ENCODE results near the gene ATP1A2. TPM values are rescaled to one million over a fixed set of nuclear protein-coding genes. Genes with fewer than 3 reads are reported as not detected.

ATP1A2 gene
- total RNA-seq, 1 experiment from 2014 or later, result 44.2 TPM

DNA sequence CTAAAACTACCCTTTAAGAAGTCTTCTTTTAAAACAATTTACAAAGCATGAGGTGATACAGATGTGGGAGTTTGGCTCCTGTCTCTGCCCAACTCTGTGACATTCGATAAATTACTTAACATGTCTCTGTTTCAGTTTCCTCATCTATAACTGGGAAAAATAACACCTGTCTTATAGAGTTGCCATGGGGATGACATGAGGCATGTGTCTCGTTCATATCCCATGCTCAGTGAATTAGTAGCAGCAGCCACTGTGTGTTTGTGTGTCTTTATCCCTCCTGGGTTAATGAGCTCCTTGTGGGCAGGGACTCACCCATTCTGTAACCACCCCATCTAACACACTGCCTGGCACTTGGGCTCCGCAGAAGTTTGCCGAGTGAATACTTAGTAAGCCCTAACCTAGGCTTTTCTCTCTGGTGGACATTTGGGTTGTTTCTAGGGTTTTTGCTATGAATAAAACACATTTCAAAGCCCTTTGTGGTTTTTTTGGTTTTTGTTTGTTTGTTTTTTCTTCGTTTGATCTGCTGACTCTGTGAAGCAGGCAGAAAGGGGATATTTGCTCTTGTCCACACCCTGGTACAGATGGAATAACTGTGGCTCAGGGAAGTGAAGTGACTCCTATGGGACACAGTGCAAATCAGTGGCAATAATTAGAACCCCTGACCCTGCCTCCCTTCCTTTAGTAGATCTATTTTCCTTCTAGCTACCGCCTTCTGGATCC is 35.0 kb upstream of the ATP1A2 start:
- Histone ChIP-seq H3K36me3 (no peaks in the 10 kb centered on the region), H3K4me3 (no peak overlapping the region), H3K4me1 (no peaks in the 10 kb centered on the region; the same call in 1 of the 2 replicates), H3K27me3 (no peaks in the 10 kb centered on the region), H3K9me3 (replicated peaks) (no peaks in the 10 kb centered on the region), H3K27ac (no peak overlapping the region)
- DNase-seq, result peak in 1 of 2 experiments; percentile 32

GRCh38 chr1:160081261-160081936 is 34.2 kb upstream of the ATP1A2 start, which contains the start of gene KCNJ9:
Gene KCNJ9 (plus strand): TSS chr1:160081538. CDS start chr1:160084031, 2,493 bp downstream.
- peaks cover 4% of the 10 kb centered on the region; the same call in 1 of the 2 replicates for H3K27me3 ChIP-seq
- H3K9me3 ChIP-seq (replicated peaks), result no peaks in the 10 kb centered on the region
- no peaks in the 10 kb centered on the region; the same call in 1 of the 2 replicates for H3K4me1 ChIP-seq
- no peak for DNase-seq
- H3K27ac ChIP-seq, result no peak within 1 kb of the TSS
- H3K36me3 ChIP-seq, result no peaks in the 10 kb centered on the region
- H3K4me3 ChIP-seq, result no peak within 1 kb of the TSS

DNA sequence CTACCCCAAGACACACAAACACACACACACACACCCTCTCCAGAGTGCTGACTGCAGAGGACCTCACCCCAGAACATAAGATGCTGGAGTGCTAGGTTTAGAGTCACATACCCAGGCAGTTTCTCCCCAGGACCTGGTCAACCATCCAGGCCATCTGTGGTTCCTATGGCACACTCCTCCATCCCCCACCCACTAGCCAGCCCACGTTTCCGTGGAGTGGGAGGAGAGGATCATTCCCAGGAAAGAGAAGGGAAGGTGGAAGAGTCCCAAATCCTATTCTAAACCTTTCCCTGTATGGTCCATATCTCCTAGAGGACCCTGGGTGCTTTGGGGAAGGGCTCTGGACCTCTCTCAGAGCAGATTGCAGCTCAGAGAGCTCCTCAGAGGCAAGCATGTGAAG is 33.1 kb upstream of the ATP1A2 start:
- H3K4me3 ChIP-seq, result no peak overlapping the region
- no peak for DNase-seq
- H3K36me3 ChIP-seq, result no peaks in the 10 kb centered on the region
- H3K27me3 ChIP-seq, result peaks cover 4% of the 10 kb centered on the region; the same call in 1 of the 2 replicates
- H3K4me1 ChIP-seq, result no peaks in the 10 kb centered on the region; the same call in 1 of the 2 replicates
- no peaks in the 10 kb centered on the region for H3K9me3 ChIP-seq (replicated peaks)
- no peak overlapping the region for H3K27ac ChIP-seq

DNA sequence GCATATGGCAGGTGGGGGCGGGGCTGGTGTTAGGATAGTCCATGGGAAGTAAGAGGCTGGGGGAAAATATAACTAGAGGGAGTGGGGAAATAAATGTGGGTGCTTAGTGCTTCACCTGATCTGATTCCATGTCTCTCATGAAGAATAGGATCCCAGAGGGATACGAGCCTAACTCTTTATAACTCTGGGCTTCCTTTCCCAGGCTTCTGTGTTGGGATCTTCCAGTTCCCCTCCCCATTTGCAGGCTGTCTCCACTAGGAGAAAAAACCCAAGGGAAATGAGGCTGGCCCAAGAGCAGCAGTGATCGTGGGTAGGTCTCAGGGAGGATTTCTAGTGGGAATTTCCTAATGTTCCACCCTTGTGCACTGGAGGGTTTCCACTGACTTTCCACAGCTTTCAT is 32.6 kb upstream of the ATP1A2 start:
- H3K4me1 ChIP-seq, result no peaks in the 10 kb centered on the region; the same call in 1 of the 2 replicates
- no peak overlapping the region for H3K27ac ChIP-seq
- no peaks in the 10 kb centered on the region for H3K9me3 ChIP-seq (replicated peaks)
- no peaks in the 10 kb centered on the region for H3K36me3 ChIP-seq
- H3K4me3 ChIP-seq, result no peak overlapping the region
- peaks cover 4% of the 10 kb centered on the region; the same call in 1 of the 2 replicates for H3K27me3 ChIP-seq
- DNase-seq, result no peak

GRCh38 chr1:160083968-160084770 is 31.4 kb upstream of the ATP1A2 start:
- Histone ChIP-seq H3K4me3 (no peak overlapping the region), H3K36me3 (no peaks in the 10 kb centered on the region), H3K27ac (no peak overlapping the region), H3K4me1 (no peaks in the 10 kb centered on the region; the same call in 1 of the 2 replicates), H3K9me3 (replicated peaks) (no peaks in the 10 kb centered on the region), H3K27me3 (peaks cover 4% of the 10 kb centered on the region; the same call in 1 of the 2 replicates)
- DNase-seq, result no peak

GRCh38 chr1:160084771-160085321 is 30.7 kb upstream of the ATP1A2 start:
- Histone ChIP-seq H3K36me3 (no peaks in the 10 kb centered on the region), H3K9me3 (replicated peaks) (no peaks in the 10 kb centered on the region), H3K27me3 (peaks cover 4% of the 10 kb centered on the region; the same call in 1 of the 2 replicates), H3K4me3 (no peak overlapping the region), H3K4me1 (no peaks in the 10 kb centered on the region; the same call in 1 of the 2 replicates), H3K27ac (no peak overlapping the region)
- DNase-seq, result no peak

GRCh38 chr1:160085686-160086455 is 29.7 kb upstream of the ATP1A2 start:
- no peak overlapping the region for H3K27ac ChIP-seq
- no peaks in the 10 kb centered on the region for H3K36me3 ChIP-seq
- peaks cover 4% of the 10 kb centered on the region; the same call in 1 of the 2 replicates for H3K27me3 ChIP-seq
- H3K4me1 ChIP-seq, result no peaks in the 10 kb centered on the region
- DNase-seq, result peak; percentile 78 to 88
- H3K4me3 ChIP-seq, result no peak overlapping the region
- H3K9me3 ChIP-seq (replicated peaks), result no peaks in the 10 kb centered on the region

DNA sequence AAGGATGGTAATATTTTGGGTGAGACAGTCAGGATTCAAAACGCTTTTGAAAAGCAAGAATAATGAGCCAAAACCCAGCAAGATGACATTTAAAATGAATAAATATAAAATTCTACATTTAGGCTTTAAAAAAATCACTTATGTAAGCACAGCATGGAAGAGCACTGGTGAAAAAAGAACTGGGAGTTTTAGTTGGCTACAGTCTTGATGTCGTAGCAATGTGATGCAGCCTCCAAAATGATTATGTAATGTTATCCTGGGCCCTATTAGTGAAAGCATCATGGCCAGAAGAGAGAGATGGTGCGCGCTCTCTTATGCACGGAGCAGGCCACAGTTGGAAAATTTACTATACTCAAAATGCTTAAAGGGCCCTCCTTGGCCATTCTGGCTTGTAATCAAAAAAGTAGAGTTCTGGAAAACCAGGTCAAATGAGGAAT is 29.1 kb upstream of the ATP1A2 start:
- peaks cover 4% of the 10 kb centered on the region; the same call in 1 of the 2 replicates for H3K27me3 ChIP-seq
- no peaks in the 10 kb centered on the region for H3K9me3 ChIP-seq (replicated peaks)
- H3K4me1 ChIP-seq, result no peaks in the 10 kb centered on the region
- no peak overlapping the region for H3K27ac ChIP-seq
- H3K4me3 ChIP-seq, result no peak overlapping the region
- no peak for DNase-seq
- H3K36me3 ChIP-seq, result no peaks in the 10 kb centered on the region

GRCh38 chr1:160087118-160087662 is 28.4 kb upstream of the ATP1A2 start:
- H3K4me1 ChIP-seq, result no peaks in the 10 kb centered on the region
- H3K36me3 ChIP-seq, result no peaks in the 10 kb centered on the region
- DNase-seq, result no peak
- H3K4me3 ChIP-seq, result no peak overlapping the region
- H3K9me3 ChIP-seq (replicated peaks), result no peaks in the 10 kb centered on the region
- peaks cover 4% of the 10 kb centered on the region; the same call in 1 of the 2 replicates for H3K27me3 ChIP-seq
- H3K27ac ChIP-seq, result no peak overlapping the region

GRCh38 chr1:160089883-160090282 is 25.7 kb upstream of the ATP1A2 start:
- Histone ChIP-seq H3K4me3 (no peak overlapping the region), H3K36me3 (no peaks in the 10 kb centered on the region)

DNA sequence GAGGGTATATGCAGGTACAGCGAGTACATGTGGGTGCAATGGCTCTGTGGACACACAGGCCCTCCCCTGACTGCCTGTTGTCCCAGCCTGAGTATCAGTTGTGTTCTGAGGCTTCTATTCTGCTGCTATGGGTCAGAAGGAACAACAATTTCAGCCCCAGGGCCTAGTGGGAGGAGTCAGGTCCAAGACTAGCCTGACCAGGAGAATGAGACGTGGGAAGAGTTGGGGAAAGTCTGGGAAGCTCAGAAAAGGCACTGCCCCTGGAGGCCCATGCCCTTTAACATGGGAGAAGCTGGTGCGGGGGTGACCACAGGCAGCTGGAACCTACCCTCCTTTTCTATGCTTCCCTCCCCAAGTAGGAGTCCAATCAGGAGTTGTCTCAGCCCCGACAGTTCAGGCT is 24.8 kb upstream of the ATP1A2 start:
- Histone ChIP-seq H3K9me3 (replicated peaks) (no peaks in the 10 kb centered on the region), H3K36me3 (no peaks in the 10 kb centered on the region), H3K27ac (no peak overlapping the region), H3K27me3 (peaks cover 4% of the 10 kb centered on the region; the same call in 1 of the 2 replicates), H3K4me1 (no peaks in the 10 kb centered on the region), H3K4me3 (no peak overlapping the region)
- DNase-seq, result no peak

More at GRCh38 chr1:160089883-160090282, 25.7 kb upstream of the ATP1A2 start:
- Histone ChIP-seq H3K27ac (no peak overlapping the region), H3K27me3 (peaks cover 4% of the 10 kb centered on the region; the same call in 1 of the 2 replicates), H3K9me3 (replicated peaks) (no peaks in the 10 kb centered on the region), H3K4me1 (no peaks in the 10 kb centered on the region)
- DNase-seq, result no peak

DNA sequence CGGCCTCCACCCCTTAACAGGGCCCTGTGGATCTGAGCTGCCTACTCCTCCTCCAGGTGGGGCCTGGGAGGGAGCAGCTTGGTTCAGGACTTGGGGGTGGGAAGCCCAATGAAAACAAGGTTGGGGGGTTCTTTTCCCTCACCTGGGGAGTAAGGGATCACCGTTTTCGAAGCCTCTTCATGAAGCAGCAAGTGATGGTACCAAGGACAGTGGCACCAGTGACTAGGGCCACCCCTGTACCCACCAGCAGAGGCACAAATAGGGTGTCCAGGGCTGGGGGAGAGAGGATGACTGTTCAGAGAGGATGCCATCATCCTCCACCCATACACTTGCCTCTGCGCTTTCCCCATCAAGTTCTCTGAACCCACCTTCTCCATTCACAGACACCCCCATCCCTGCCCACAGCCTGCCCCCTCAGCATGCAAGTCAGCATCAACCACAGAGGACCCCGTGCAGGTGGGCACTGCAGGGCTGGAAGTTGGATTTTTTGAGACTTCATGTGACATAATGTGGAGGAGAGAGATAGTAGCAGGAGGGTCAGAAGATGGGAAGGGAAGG is 23.8 kb upstream of the ATP1A2 start:
- no peak overlapping the region for H3K27ac ChIP-seq
- H3K4me3 ChIP-seq, result no peak overlapping the region
- no peaks in the 10 kb centered on the region for H3K9me3 ChIP-seq (replicated peaks)
- no peaks in the 10 kb centered on the region for H3K27me3 ChIP-seq
- H3K4me1 ChIP-seq, result no peaks in the 10 kb centered on the region
- no peaks in the 10 kb centered on the region for H3K36me3 ChIP-seq
- DNase-seq, result no peak

- H3K4me1 ChIP-seq, result no peaks in the 10 kb centered on the region
- H3K4me3 ChIP-seq, result no peak overlapping the region
- no peaks in the 10 kb centered on the region for H3K27me3 ChIP-seq
- H3K9me3 ChIP-seq (replicated peaks), result no peaks in the 10 kb centered on the region
- no peaks in the 10 kb centered on the region for H3K36me3 ChIP-seq
- H3K27ac ChIP-seq, result no peak overlapping the region
- no peak for DNase-seq
Measured at GRCh38 chr1:160092366-160093068, 23.0 kb upstream of the ATP1A2 start.

All from SJCRH30 (cell line).